Activated naive CD4-positive, alpha-beta T cell treated with anti-CD3 and anti-CD28 coated beads, Interleukin-2, amount 10 ng/mL, durations not matched to agents 7 days and 5 days (primary cell): ENCODE measurements around the gene BTBD16.

Source experiments
- CTCF ChIA-PET: fragments of 350-600 bp; sonication (Branson Sonifier 250); formaldehyde crosslinking; loops from one replicate; lab custom pipeline; 2021; ENCODE audit warnings: antibody characterized with exemption; lab: Charles Lee
- DNase-seq: peaks from one replicate; pipeline ENCODE4 v3.0.0-alpha.2; 2020
- H3K27ac Mint-ChIP-seq: one replicate; pipeline ENCODE4 v1.8.0; 2021; ENCODE audit warnings: mild to moderate bottlenecking, moderate library complexity, mixed read lengths
- H3K27me3 Mint-ChIP-seq: one replicate; pipeline ENCODE4 v1.8.0; 2021; ENCODE audit warnings: mild to moderate bottlenecking, mixed read lengths
- H3K36me3 Mint-ChIP-seq: one replicate; pipeline ENCODE4 v1.8.0; 2021; ENCODE audit warnings: mixed read lengths
- H3K4me1 Mint-ChIP-seq: one replicate; pipeline ENCODE4 v1.8.0; 2021; ENCODE audit warnings: mixed read lengths
- H3K4me3 Mint-ChIP-seq: one replicate; pipeline ENCODE4 v1.8.0; 2021; ENCODE audit warnings: mild to moderate bottlenecking, moderate library complexity, mixed read lengths
- H3K9me3 Mint-ChIP-seq: one replicate; pipeline ENCODE4 v1.8.0; 2021; ENCODE audit warnings: mixed read lengths

Gene BTBD16

DNA sequence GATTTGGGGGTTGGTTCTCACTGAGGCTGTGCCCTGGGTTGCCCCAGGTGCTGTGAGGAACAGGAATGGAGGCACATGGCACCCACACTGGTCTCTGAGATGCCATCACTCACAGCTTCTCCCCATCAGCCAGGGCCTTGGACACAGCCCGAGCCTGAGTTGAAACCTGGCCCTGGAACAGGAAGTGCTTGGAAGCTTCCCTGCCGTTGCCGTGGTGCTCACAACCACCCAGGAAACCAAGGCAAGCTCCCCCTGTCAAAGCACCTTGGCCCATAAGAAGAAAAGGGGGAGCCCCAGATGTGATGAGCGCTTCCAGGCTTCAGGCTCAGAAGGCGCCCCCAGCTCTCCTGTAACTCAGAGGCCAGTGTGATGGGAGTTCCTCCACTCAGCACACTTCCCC, at the start of gene BTBD16:
Gene BTBD16, plus strand, starts transcription at position 221 of the 400 bp plus-strand sequence. CDS start 3,786 bp downstream, outside the sequence.
- H3K4me1 Mint-ChIP-seq = no peaks in the 10 kb centered on the region
- CTCF ChIA-PET = interaction anchor here (1.6 kb wide), 2 partner anchors 28 to 164 kb away, joined by 3 read pairs; no protein-coding TSS in a partner anchor
- no peaks in the 10 kb centered on the region for H3K9me3 Mint-ChIP-seq
- no peak within 1 kb of the TSS for H3K27ac Mint-ChIP-seq
- H3K4me3 Mint-ChIP-seq = no peak within 1 kb of the TSS
- no peaks in the 10 kb centered on the region for H3K36me3 Mint-ChIP-seq
- peaks cover 5% of the 10 kb centered on the region for H3K27me3 Mint-ChIP-seq
- DNase-seq = no peak

DNA sequence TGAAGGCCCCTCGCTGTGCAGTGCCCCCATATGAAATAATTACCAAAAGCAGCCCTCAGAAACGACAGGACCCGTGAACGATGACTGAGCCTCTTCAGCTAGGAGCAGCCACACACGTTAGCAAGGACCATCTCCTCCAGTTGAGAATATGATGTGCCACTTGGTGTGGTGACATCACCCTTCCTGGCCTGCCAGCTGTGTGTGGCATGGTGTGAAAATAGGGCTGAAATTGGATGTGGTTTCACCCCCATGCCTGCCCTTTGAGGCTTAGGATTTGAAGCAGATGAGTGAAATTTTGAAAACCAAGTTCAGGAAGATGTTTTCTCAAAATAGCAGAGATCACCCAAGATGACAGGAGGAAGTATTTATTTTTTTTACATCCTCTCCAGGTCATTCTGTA, 49.1 kb upstream of the BTBD16 start:
- CTCF ChIA-PET = no interaction called here
- Mint-ChIP-seq H3K27ac (no peak overlapping the region), H3K4me1 (no peaks in the 10 kb centered on the region), H3K9me3 (no peaks in the 10 kb centered on the region), H3K36me3 (no peaks in the 10 kb centered on the region), H3K27me3 (peaks cover 8% of the 10 kb centered on the region), H3K4me3 (no peak overlapping the region)
- no peak for DNase-seq

DNA sequence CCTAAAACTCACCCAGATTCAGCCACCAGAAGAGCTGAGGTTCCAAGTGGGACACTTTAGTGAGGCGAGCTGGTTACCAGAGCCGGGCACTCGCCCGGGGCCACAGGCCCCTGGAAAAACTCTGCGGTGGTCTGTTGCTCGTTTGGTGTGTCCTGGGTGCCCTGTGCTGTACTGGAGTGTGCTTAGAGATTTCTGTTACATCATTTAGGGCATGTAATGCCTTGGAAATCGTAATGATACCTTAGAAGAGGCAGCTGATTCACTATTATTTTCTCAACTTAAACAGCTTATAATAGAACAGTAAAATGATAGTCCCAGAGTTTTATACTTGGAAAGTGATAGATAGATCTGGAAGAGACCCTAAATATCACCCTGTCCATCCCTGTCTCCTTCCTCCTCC, 48.5 kb upstream of the BTBD16 start:
- DNase-seq = no peak
- CTCF ChIA-PET = no interaction called here
- Mint-ChIP-seq H3K4me1 (no peaks in the 10 kb centered on the region), H3K27ac (no peak overlapping the region), H3K9me3 (no peaks in the 10 kb centered on the region), H3K4me3 (no peak overlapping the region), H3K36me3 (no peaks in the 10 kb centered on the region), H3K27me3 (peaks cover 8% of the 10 kb centered on the region)

DNA sequence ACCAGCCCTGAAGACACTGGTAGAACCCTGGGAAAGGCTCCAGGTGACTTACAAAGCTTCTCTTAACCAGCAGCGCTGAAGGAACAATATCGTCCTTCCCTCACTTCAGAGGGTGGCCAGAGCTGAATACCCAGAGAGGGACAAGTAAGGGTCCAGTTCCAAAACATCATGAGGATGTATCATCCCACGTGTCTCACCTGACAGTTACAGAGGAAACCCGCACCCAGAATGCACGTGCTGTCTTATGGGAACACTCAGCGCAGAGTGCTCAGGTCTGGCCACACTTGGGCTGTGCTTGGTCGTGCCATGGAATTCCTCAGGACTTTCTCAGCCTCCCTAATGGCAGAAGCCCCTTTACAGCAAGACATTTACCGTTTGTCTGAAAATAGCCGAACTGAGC, 46.9 kb upstream of the BTBD16 start:
- no peak for DNase-seq
- Mint-ChIP-seq H3K27ac (no peak overlapping the region), H3K36me3 (no peaks in the 10 kb centered on the region), H3K4me3 (no peak overlapping the region), H3K27me3 (peaks cover 11% of the 10 kb centered on the region), H3K4me1 (no peaks in the 10 kb centered on the region), H3K9me3 (no peaks in the 10 kb centered on the region)
- CTCF ChIA-PET = no interaction called here

DNA sequence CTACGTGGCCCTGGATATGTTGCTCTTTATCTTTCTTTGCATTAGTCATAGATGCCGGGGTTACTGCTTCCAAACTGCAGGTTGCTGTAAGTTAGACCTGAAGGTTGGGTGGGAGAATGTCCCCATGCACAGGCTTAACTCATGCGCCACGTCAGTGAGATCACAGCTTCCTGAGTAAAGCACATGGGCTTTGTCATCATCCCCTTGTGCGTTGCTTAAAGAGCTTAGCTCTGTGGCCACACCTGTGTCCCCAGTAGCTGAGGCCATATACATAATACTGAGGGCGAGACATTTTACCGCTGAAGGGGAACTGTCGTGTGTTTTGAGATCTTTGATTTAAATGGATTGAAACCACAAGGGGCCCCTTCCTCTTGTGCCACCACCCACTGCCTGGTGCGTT, 45.8 kb upstream of the BTBD16 start:
- Mint-ChIP-seq H3K36me3 (no peaks in the 10 kb centered on the region), H3K4me1 (no peaks in the 10 kb centered on the region), H3K9me3 (no peaks in the 10 kb centered on the region), H3K27me3 (peaks cover 11% of the 10 kb centered on the region), H3K4me3 (no peak overlapping the region), H3K27ac (no peak overlapping the region)
- DNase-seq = no peak
- CTCF ChIA-PET = no interaction called here

DNA sequence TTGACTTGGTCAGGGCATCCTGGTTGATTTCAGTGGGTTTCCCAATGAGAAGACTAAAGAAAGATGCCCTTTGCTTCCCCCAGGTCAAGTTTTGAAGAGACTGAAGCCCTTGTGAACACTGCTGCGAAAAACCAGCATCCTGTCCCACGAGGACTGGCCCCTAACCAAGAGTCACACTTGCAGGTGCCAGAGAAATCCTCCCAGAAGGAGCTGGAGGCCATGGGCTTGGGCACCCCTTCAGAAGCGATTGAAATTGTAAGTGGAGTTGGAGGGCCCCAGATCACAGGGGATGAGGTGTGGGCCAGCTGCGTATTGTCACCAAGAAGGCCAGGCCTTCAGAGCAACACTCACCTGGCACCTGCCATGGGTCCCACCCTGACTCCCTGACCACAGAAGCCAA, 43.3 kb upstream of the BTBD16 start:
- Mint-ChIP-seq H3K4me1 (no peaks in the 10 kb centered on the region), H3K27ac (no peak overlapping the region), H3K27me3 (peaks cover 7% of the 10 kb centered on the region), H3K9me3 (no peaks in the 10 kb centered on the region), H3K4me3 (no peak overlapping the region), H3K36me3 (no peaks in the 10 kb centered on the region)
- DNase-seq = no peak
- CTCF ChIA-PET = no interaction called here

DNA sequence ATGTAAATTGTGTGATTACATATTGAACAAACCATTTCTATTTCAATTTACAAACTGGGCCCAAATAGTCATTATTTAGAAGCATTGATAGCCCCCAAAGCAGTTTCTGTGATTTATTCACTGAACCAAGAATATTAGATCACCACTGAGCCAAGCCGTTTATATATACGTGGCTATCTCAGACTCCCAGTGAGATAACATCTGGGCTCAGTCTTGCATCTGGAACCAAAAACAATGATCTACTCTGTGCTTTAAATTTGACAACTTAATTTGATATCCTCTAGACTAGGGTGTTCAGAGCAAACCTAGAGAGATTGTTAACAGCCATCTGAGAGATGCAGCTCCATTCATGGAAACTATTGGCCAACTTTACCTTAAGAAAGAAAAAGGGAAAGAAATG, 41.4 kb upstream of the BTBD16 start:
- H3K27me3 Mint-ChIP-seq = peaks cover 3% of the 10 kb centered on the region
- H3K9me3 Mint-ChIP-seq = no peaks in the 10 kb centered on the region
- H3K4me1 Mint-ChIP-seq = no peaks in the 10 kb centered on the region
- H3K36me3 Mint-ChIP-seq = no peaks in the 10 kb centered on the region
- H3K4me3 Mint-ChIP-seq = no peak overlapping the region
- DNase-seq = no peak
- H3K27ac Mint-ChIP-seq = no peak overlapping the region
- CTCF ChIA-PET = no interaction called here

DNA sequence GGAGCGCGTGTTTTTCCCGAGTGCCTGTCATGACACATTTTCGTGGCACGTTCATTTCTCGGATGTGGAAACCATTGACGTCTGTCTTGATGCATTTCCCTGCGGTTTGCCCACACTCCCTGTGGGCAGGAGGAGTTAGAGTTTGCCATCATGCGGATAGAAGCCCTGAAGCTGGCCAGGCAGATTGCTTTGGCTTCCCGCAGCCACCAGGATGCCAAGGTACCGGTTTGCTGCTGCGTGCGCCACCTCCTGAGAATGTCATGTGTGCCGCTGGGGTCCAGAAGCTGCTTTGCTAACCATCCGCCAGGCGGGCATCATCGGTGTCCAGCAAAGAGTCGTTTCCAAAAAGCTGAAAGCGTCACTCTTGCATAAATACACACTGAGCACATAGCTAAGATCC, 40.9 kb upstream of the BTBD16 start:
- no peaks in the 10 kb centered on the region for H3K4me1 Mint-ChIP-seq
- no peak overlapping the region for H3K4me3 Mint-ChIP-seq
- CTCF ChIA-PET = no interaction called here
- DNase-seq = no peak
- no peaks in the 10 kb centered on the region for H3K9me3 Mint-ChIP-seq
- peaks cover 3% of the 10 kb centered on the region for H3K27me3 Mint-ChIP-seq
- H3K27ac Mint-ChIP-seq = no peak overlapping the region
- H3K36me3 Mint-ChIP-seq = no peaks in the 10 kb centered on the region

DNA sequence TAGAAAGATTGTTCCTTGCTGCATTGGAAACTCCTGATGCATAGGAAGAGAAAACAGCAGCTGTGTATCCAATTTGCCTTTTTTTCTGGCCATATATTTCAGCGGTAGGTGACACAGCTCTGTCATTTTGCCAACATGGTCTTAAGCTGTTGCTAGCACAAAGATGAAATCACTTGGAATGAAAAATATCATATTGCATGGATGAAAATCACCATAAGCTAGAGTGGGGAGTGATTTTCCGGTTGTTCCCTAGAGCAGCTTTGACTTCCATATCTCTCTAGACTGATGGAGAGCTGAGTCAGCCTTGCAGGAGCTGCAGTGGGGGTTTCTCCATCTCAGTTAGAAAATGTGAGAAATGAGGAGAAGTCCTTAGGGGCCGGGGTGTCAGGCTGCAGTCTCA, 38.3 kb upstream of the BTBD16 start:
- no peaks in the 10 kb centered on the region for H3K36me3 Mint-ChIP-seq
- no peak overlapping the region for H3K4me3 Mint-ChIP-seq
- no peak for DNase-seq
- H3K27ac Mint-ChIP-seq = no peak overlapping the region
- H3K9me3 Mint-ChIP-seq = no peaks in the 10 kb centered on the region
- H3K27me3 Mint-ChIP-seq = peaks cover 1% of the 10 kb centered on the region
- H3K4me1 Mint-ChIP-seq = no peaks in the 10 kb centered on the region
- CTCF ChIA-PET = no interaction called here

DNA sequence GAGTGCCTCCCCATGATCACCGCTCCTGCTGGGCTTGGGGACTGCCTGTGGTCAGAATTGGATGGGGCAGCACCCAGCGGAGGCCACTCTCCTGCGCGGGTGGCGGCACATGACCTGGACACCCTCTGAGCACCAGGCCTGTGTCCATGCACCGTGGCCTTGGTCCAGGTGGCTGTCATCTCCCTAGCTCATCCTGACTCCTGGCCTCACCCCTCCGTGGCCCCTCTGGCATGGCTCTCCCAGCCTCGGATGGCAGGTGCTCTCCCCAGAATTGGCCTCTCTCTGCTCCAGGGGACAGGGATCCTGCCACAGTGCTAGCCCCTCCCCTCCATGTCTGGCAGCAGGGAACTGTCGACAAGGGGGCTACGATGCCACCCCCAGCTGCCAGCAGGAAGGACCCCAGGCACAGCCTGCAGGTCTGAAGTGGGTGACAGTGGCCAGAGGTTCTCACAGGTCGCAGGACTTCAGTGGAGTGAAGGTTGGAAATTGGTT, 37.2 kb upstream of the BTBD16 start:
- CTCF ChIA-PET = no interaction called here
- Mint-ChIP-seq H3K36me3 (no peaks in the 10 kb centered on the region), H3K9me3 (no peaks in the 10 kb centered on the region)

DNA sequence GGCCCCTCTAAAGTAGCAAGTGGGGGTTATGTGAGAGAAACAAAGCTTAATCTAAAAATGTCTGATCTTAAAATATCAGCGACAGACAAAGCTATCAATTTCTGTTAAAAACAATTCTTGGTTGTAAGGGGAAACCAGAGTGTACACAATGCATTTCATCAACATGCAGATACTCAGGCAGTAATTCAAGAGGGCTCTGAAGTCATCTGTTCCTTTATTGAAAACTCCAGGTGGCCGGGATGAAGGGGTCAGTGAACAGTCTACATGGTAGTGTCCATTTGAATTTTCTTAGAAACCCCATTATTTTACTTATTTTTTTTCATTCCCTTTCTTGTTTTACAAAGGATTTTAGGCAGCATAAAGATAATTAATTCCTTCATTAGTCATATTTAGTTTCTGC, 36.7 kb upstream of the BTBD16 start:
- no peak overlapping the region for H3K4me3 Mint-ChIP-seq
- no peaks in the 10 kb centered on the region for H3K9me3 Mint-ChIP-seq
- no peaks in the 10 kb centered on the region for H3K36me3 Mint-ChIP-seq
- no peak for DNase-seq
- H3K27ac Mint-ChIP-seq = no peak overlapping the region
- CTCF ChIA-PET = no interaction called here
- no peaks in the 10 kb centered on the region for H3K27me3 Mint-ChIP-seq
- no peaks in the 10 kb centered on the region for H3K4me1 Mint-ChIP-seq

More for the DNA sequence above, 37.2 kb upstream of the BTBD16 start:
- H3K4me1 Mint-ChIP-seq = no peaks in the 10 kb centered on the region
- no peak for DNase-seq
- H3K4me3 Mint-ChIP-seq = no peak overlapping the region
- no peaks in the 10 kb centered on the region for H3K27me3 Mint-ChIP-seq
- no peak overlapping the region for H3K27ac Mint-ChIP-seq

DNA sequence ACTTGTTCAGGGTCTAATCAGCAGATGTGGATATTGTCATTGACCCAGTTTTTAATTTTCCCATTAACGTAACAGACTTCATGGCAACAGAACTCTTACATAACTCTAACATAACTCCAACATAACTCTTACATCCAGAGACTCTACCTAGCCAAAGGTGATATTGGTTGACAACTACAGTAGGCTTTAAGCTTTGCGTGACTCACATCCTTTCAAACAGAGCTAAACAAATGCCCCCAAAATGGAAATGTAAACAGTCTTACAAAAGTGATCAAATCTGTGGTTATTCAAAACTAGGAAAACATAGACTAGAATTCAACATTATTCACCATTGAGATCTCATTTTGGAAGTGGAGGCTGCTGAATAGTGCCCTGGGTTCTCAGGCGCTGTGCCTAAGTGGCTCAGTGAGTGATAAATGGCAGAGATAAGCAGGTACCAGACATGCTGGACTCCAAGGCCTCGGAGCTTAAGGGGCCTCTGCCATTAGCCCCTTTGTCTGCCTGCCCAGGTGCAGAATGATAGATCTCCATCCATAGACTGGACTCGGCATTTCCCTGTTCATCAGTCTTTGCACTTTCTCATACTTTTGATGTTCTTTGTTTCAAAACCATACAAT, 34.3 kb upstream of the BTBD16 start:
- no peak overlapping the region for H3K27ac Mint-ChIP-seq
- no peaks in the 10 kb centered on the region for H3K27me3 Mint-ChIP-seq
- CTCF ChIA-PET = no interaction called here
- no peak overlapping the region for H3K4me3 Mint-ChIP-seq
- H3K4me1 Mint-ChIP-seq = no peaks in the 10 kb centered on the region
- no peak for DNase-seq
- H3K9me3 Mint-ChIP-seq = no peaks in the 10 kb centered on the region
- no peaks in the 10 kb centered on the region for H3K36me3 Mint-ChIP-seq

DNA sequence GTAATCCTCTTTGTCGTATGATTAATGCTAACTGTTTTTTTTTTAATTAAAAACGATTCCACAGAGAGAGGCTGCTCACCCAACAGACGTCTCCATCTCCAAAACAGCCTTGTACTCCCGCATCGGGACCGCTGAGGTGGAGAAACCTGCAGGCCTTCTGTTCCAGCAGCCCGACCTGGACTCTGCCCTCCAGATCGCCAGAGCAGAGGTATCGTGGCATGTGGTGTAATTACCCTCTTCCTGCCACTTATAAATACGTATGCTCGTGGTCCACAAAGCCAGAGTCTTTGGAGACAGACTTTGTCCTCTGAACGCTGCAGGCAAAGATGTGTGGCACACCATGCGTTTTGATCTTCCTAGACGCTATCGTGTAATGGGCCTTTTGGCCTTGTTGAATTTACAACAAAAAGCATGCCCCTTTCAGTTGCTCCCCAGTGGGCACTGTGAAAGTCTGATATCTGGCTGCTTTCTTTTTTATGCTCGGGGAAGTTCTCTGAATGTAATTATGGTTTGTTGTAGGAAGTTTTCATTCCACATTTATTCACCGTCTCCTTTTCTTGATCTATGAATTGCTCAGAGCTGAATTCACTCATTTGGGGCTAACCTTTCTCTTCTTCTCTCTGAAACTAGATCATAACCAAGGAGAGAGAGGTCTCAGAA, 33.6 kb upstream of the BTBD16 start:
- CTCF ChIA-PET = no interaction called here
- Mint-ChIP-seq H3K9me3 (no peaks in the 10 kb centered on the region), H3K36me3 (no peaks in the 10 kb centered on the region), H3K27me3 (no peaks in the 10 kb centered on the region), H3K27ac (no peak overlapping the region), H3K4me1 (no peaks in the 10 kb centered on the region), H3K4me3 (no peak overlapping the region)
- no peak for DNase-seq

DNA sequence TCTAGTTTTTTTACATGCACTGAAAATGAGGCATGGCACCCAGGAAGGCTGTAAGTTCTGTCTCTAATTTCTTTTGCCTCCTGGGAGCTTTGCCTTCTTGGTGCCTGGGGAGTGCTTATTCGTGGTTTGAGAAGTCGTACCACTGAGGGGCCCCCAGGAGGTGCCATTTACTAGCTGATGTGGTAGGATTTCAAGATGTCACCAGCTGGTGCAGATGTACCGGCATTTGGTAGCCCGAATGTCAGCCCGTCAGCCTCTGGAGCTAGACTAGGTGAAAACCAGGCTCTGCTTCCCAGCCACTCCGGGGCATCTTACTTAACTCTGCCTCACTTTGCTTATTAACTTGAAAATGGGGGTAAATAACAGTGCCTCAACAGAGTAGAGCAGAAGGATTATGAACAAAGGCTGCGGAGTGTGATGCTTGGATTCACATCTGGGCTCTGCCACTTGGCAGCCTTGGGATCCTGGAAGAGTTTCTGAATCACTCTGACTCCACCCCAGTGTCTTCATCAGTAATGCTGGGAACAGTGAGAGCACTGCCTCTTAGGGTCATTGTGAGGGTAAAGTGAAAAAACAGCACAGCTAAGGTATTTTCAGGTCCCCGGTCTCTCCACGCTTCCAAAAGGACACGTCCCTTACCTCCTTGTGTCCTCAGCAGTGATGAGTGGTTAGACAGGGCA, 31.4 kb upstream of the BTBD16 start:
- H3K36me3 Mint-ChIP-seq = no peaks in the 10 kb centered on the region
- no peak overlapping the region for H3K27ac Mint-ChIP-seq
- H3K9me3 Mint-ChIP-seq = no peaks in the 10 kb centered on the region
- DNase-seq = no peak
- H3K4me1 Mint-ChIP-seq = no peaks in the 10 kb centered on the region
- H3K27me3 Mint-ChIP-seq = no peaks in the 10 kb centered on the region
- no peak overlapping the region for H3K4me3 Mint-ChIP-seq
- CTCF ChIA-PET = no interaction called here

DNA sequence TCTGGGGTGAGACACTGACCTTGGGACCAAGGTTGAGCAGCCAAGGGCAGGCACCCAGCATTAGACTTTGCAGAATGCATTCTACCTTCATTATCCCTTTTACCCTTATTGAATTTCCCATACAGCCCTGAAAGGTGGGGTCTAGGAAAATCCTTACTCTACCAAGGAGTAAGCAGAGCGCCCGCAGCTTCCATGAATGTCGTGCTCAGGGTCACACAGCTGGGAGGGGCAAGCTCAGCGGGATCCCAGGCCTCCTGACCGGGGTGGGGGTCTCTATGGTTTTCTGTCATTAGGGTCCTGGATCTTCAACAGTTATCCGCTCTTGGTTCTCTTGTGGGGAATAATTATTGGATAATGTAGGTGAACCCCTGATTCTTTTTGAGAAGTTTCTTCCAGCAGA, 30.7 kb upstream of the BTBD16 start:
- no peaks in the 10 kb centered on the region for H3K4me1 Mint-ChIP-seq
- H3K36me3 Mint-ChIP-seq = no peaks in the 10 kb centered on the region
- no peak overlapping the region for H3K4me3 Mint-ChIP-seq
- H3K27me3 Mint-ChIP-seq = no peaks in the 10 kb centered on the region
- DNase-seq = no peak
- H3K27ac Mint-ChIP-seq = no peak overlapping the region
- H3K9me3 Mint-ChIP-seq = no peaks in the 10 kb centered on the region
- CTCF ChIA-PET = no interaction called here
